GM19372 (cell line): ENCODE results near the gene BCL7A.
"Not testable (repeated sequence)": the region's sequence is repeated elsewhere in the genome, so short reads cannot be mapped to it uniquely, and the experiment has no call there.

Experiments
- ATAC-seq: cut with Tn5 transposase; IDR thresholded peaks from one replicate; pipeline ENCODE4 v1.9.1; 2021; ENCODE audit warnings: mild to moderate bottlenecking, low read depth, moderate library complexity; ENCODE audit not compliant: unreplicated experiment

The BCL7A gene

GRCh38 chr12:122050706-122051105 lies 29.0 kb downstream of the BCL7A start:
- no peak for ATAC-seq

- no peak for ATAC-seq
Observed at GRCh38 chr12:122051231-122051876, 29.7 kb downstream of the BCL7A start.

- ATAC-seq: no peak
Observed at GRCh38 chr12:122052285-122052684, 30.6 kb downstream of the BCL7A start.

GRCh38 chr12:122054842-122055520 lies 33.3 kb downstream of the BCL7A start:
- ATAC-seq: no peak

- ATAC-seq: not testable (repeated sequence)
Observed at GRCh38 chr12:122056406-122056805, 34.7 kb downstream of the BCL7A start.

- ATAC-seq: no peak
Observed at GRCh38 chr12:122057007-122057735, 35.5 kb downstream of the BCL7A start.

GRCh38 chr12:122057769-122058168 lies 36.1 kb downstream of the BCL7A start:
- ATAC-seq: no peak

GRCh38 chr12:122058549-122059149 lies 37.0 kb downstream of the BCL7A start:
- no peak for ATAC-seq

GRCh38 chr12:122059203-122059960 lies 37.7 kb downstream of the BCL7A start:
- no peak for ATAC-seq

- no peak for ATAC-seq
Observed at GRCh38 chr12:122060081-122060501, 38.4 kb downstream of the BCL7A start.

- no peak for ATAC-seq
Observed at GRCh38 chr12:122061253-122061652, 39.6 kb downstream of the BCL7A start.

GRCh38 chr12:122062832-122063693 lies 41.4 kb downstream of the BCL7A start:
- ATAC-seq: no peak

- no peak for ATAC-seq
Observed at GRCh38 chr12:122063694-122064024, 42.0 kb downstream of the BCL7A start.

GRCh38 chr12:122064025-122064777 lies 42.5 kb downstream of the BCL7A start:
- ATAC-seq: no peak

- ATAC-seq: no peak
Observed at GRCh38 chr12:122064780-122065588, 43.3 kb downstream of the BCL7A start.

- no peak for ATAC-seq
Observed at GRCh38 chr12:122067548-122067947, 45.9 kb downstream of the BCL7A start.

- peak; percentile 83 for ATAC-seq
Observed at GRCh38 chr12:122067966-122068365, 46.3 kb downstream of the BCL7A start.
